Measurements from ENCODE around the gene CHCHD2. TPM values are rescaled to one million over a fixed set of nuclear protein-coding genes. Genes with fewer than 3 reads are reported as not detected.
"Not testable (repeated sequence)": the region's sequence is repeated elsewhere in the genome, so short reads cannot be mapped to it uniquely, and the experiment has no call there.

The CHCHD2 gene
- total RNA-seq, 1 experiment from 2014 or later: 218 TPM

DNA sequence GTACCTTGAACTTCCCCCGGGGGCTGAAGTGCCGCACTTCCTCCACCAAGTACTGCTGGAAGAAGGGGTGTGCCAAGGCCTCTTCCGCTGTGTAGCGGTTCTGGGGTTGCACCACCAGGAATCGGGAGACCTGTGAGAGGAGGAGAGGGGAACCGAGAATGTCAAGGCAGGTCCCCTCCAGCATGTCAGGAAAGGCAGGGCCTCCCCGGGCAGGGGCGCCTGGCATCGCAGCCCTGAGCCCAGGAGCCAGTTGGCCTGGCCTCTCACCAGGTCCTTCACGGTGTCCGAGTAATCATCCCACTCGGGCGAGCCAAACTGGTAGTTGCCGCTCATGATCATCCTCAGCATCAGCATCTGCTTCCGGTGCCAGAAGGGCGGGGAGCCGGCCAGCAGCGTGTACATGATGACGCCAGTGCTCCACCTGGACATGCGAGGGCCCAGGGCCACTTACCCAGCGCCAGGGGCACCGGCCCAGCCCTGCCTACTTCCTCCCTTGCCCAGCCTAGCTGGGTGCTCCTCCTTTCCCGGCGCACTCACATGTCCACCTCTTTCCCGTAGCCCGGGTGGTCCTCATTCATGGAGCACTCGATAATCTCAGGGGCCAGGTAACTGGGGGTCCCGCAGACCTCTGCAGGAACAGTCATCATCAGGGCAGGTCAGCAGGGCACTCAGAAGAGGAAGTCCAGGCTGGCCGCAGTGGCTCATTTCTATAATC, 24.5 kb downstream of the CHCHD2 start:
- H2AFZ ChIP-seq (ENCODE audit: low read length): no peak overlapping the region
- no peak overlapping the region for H2BK12ac ChIP-seq (ENCODE audit: insufficient read length, low read depth, low read length)
- H3T11ph ChIP-seq (ENCODE audit: low read length): no peak overlapping the region
- no CpG with 5 or more reads among the region's 29 CpGs for WGBS (ENCODE audit: extremely low coverage, insufficient read length, low lambda C conversion rate)
- H2BK20ac ChIP-seq (ENCODE audit: low read depth, low read length, poor library complexity, severe bottlenecking): no peak overlapping the region
- H2AK5ac ChIP-seq (ENCODE audit: insufficient read length, low read length): no peak overlapping the region
- Mint-ChIP-seq H3K4me1 (no peaks in the 10 kb centered on the region), H3K4me3 (no peak overlapping the region), H3K27ac (no peak overlapping the region), H3K9me3 (no peaks in the 10 kb centered on the region; a peak in 1 of 5 replicates), H3K36me3 (ENCODE audit: insufficient read depth in 1 of 3, low read depth in 3 of 3) (peaks cover 11 to 42% (median 27%) of the 10 kb centered on the region in 3 experiments; a peak in 6 of 7 replicates), H3K27me3 (ENCODE audit: low read depth) (no peaks in the 10 kb centered on the region)
- H3K9ac ChIP-seq (ENCODE audit: extremely low read depth, insufficient read length, low read length): no peak overlapping the region
- no peaks in the 10 kb centered on the region for H3K23me2 ChIP-seq (ENCODE audit: insufficient read length, low read depth, low read length, poor library complexity, severe bottlenecking)
- H4K20me1 ChIP-seq (ENCODE audit: control insufficient read depth, insufficient read depth, insufficient read length): no peaks in the 10 kb centered on the region
- H3K4ac ChIP-seq (ENCODE audit: low read depth, low read length): no peak overlapping the region
- no peak overlapping the region for H2BK120ac ChIP-seq (ENCODE audit: low read depth, low read length, poor library complexity, severe bottlenecking)
- no peak overlapping the region for H4K91ac ChIP-seq (ENCODE audit: insufficient read length, low read depth, low read length)
- H3K27me3 ChIP-seq (ENCODE audit: insufficient read depth, low read length): no peaks in the 10 kb centered on the region
- H3K79me1 ChIP-seq (ENCODE audit: insufficient read depth, low read depth, low read length, poor library complexity, severe bottlenecking): no peaks in the 10 kb centered on the region
- no peak overlapping the region for H2BK5ac ChIP-seq (ENCODE audit: insufficient read length, low read length)
- no peak overlapping the region for H2BK15ac ChIP-seq (ENCODE audit: low read depth, low read length)
- no peak overlapping the region for H4K8ac ChIP-seq (replicated peaks; ENCODE audit: insufficient read length, low read depth, low read length)
- H3K79me2 ChIP-seq (ENCODE audit: insufficient read depth, low read length): no peaks in the 10 kb centered on the region
- H3K14ac ChIP-seq (ENCODE audit: insufficient read depth, low read length): no peak overlapping the region; the same call in 1 of the 2 replicates
- no peak overlapping the region for H3K23ac ChIP-seq (ENCODE audit: insufficient read length, low read depth, low read length)
- no peaks in the 10 kb centered on the region for H3K4me1 ChIP-seq (ENCODE audit: insufficient read depth, low read length)
- no peak overlapping the region for H3K27ac ChIP-seq (ENCODE audit: insufficient read length, low read depth, low read length)
- no peak for DNase-seq
- H4K5ac ChIP-seq (ENCODE audit: insufficient read length, low read depth, low read length): no peak overlapping the region
- H3K4me2 ChIP-seq (ENCODE audit: insufficient read depth, insufficient read length, low read length): no peak overlapping the region
- H3K18ac ChIP-seq (ENCODE audit: insufficient read length, low read depth, low read length): no peak overlapping the region
- H3K9me3 ChIP-seq (ENCODE audit: control insufficient read depth, low read depth, low read length): no peaks in the 10 kb centered on the region
- TF ChIP-seq CTCF (conservative IDR thresholded peaks at IDR 0.05): no peak
- H3K56ac ChIP-seq (ENCODE audit: insufficient read length, low read depth, low read length): no peak overlapping the region

DNA sequence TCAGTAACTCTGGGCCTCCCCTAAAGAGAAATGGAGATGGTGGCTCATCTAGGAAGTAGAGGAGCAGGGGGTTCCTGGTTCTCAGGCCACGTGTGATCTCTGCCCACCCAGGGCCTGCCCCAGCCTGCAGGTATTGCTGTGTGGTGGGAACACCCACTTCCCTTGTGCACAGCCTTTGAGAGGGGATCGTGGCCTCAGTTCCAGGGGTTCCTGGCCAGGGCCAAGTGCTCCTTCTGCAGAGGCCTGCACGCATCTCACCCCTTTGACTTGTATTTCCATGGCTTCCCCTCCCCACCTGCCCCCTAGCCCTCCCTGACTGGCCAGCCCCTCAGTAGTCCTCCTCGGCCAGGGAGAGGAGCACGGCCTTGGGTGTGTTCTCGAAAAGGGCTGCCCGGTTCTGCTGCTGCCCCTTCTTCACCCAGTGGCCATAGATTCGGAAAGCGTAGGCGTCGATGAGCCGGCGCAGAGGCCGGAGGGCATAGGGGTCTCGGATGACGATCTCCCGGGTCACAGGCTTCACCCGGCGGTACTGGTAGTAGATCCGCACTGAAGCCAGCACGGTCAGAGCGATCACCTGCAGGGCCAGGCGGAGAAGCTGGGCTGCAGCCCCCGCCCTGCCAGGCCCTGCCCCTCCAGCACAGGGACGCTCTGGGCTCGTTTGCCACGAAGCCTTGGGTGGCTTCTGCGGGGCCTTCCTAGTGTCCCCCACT, 25.4 kb downstream of the CHCHD2 start:
- H3K36me3 Mint-ChIP-seq (ENCODE audit: insufficient read depth in 1 of 3, low read depth in 3 of 3): peaks cover 17 to 47% (median 33%) of the 10 kb centered on the region in 3 experiments; a peak in 6 of 7 replicates
- not testable (repeated sequence) for H3K4me1 Mint-ChIP-seq

More for the DNA sequence above, 25.4 kb downstream of the CHCHD2 start:
- H3K56ac ChIP-seq (ENCODE audit: insufficient read length, low read depth, low read length); H3K23ac ChIP-seq (ENCODE audit: insufficient read length, low read depth, low read length); H3K23me2 ChIP-seq (ENCODE audit: insufficient read length, low read depth, low read length, poor library complexity, severe bottlenecking); H2AFZ ChIP-seq (ENCODE audit: low read length); H2BK5ac ChIP-seq (ENCODE audit: insufficient read length, low read length); H3K27me3 Mint-ChIP-seq (ENCODE audit: low read depth); H2BK12ac ChIP-seq (ENCODE audit: insufficient read length, low read depth, low read length); DNase-seq; H4K5ac ChIP-seq (ENCODE audit: insufficient read length, low read depth, low read length); H3K4me3 Mint-ChIP-seq; H3K9ac ChIP-seq (ENCODE audit: extremely low read depth, insufficient read length, low read length); H2AK5ac ChIP-seq (ENCODE audit: insufficient read length, low read length); H2BK20ac ChIP-seq (ENCODE audit: low read depth, low read length, poor library complexity, severe bottlenecking); H3K18ac ChIP-seq (ENCODE audit: insufficient read length, low read depth, low read length); H3K27me3 ChIP-seq (ENCODE audit: insufficient read depth, low read length); H4K91ac ChIP-seq (ENCODE audit: insufficient read length, low read depth, low read length); H3K79me2 ChIP-seq (ENCODE audit: insufficient read depth, low read length); H3K9me3 Mint-ChIP-seq; H3K9me3 ChIP-seq (ENCODE audit: control insufficient read depth, low read depth, low read length); H4K8ac ChIP-seq (replicated peaks; ENCODE audit: insufficient read length, low read depth, low read length); H3K79me1 ChIP-seq (ENCODE audit: insufficient read depth, low read depth, low read length, poor library complexity, severe bottlenecking); H2BK120ac ChIP-seq (ENCODE audit: low read depth, low read length, poor library complexity, severe bottlenecking); H3K27ac Mint-ChIP-seq; H3K27ac ChIP-seq (ENCODE audit: insufficient read length, low read depth, low read length); H3T11ph ChIP-seq (ENCODE audit: low read length); H3K4ac ChIP-seq (ENCODE audit: low read depth, low read length); H3K4me2 ChIP-seq (ENCODE audit: insufficient read depth, insufficient read length, low read length); H3K4me1 ChIP-seq (ENCODE audit: insufficient read depth, low read length); H3K14ac ChIP-seq (ENCODE audit: insufficient read depth, low read length); H2BK15ac ChIP-seq (ENCODE audit: low read depth, low read length); H4K20me1 ChIP-seq (ENCODE audit: control insufficient read depth, insufficient read depth, insufficient read length): not testable (repeated sequence)
- no CpG with 5 or more reads among the region's 28 CpGs for WGBS (ENCODE audit: extremely low coverage, insufficient read length, low lambda C conversion rate)

All from H9 (cell line).